ENCODE results near the gene NPAS1. TPM values are rescaled to one million over a fixed set of nuclear protein-coding genes. Genes with fewer than 3 reads are reported as not detected.

Gene NPAS1
- polyA plus RNA-seq, 1 donor (not counting 4 experiments of a cell fraction or from before 2014, with no cell fraction given): 0.42 TPM

DNA sequence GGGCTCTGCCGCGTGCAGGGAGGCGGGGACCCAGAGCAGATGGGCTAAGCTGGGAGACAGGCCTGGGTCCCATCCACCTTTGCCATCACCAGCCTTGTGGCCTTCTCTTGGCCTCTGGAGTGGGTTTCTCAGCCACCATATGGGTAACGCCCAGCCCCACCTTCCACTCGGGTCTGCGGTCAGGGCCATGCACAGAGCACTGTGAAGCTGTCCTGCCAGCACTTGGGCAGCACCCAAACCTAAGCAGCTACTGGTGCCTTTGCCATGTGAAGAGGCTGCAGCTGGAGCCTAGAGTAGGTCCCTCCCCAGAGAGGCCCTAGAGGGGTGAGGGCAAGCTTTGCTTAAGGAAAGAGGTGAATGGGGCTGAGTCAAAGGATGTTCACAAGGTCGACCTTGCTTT lies 24.1 kb upstream of the NPAS1 start:
- no peak overlapping the region for H3K9ac ChIP-seq (ENCODE audit: control insufficient read depth, extremely low read depth, insufficient read depth, low read length)
- H3K4me2 ChIP-seq (ENCODE audit: control insufficient read depth, extremely low read depth, insufficient read depth, low read depth, low read length): no peak overlapping the region
- no peaks in the 10 kb centered on the region for H3K9me1 ChIP-seq (ENCODE audit: control insufficient read depth, extremely low read depth, insufficient read depth, low read length)
- H3K4me3 ChIP-seq (ENCODE audit: control insufficient read depth in 2 of 3, extremely low read depth in 1 of 3, insufficient read depth in 2 of 3, low read depth in 1 of 3, low read length in 3 of 3): no peak overlapping the region
- H3K27me3 ChIP-seq (ENCODE audit: control insufficient read depth, extremely low read depth, insufficient read depth, low read length): no peaks in the 10 kb centered on the region
- no peaks in the 10 kb centered on the region for H4K20me1 ChIP-seq (ENCODE audit: control insufficient read depth, extremely low read depth, insufficient read depth, low read length)
- no peaks in the 10 kb centered on the region for H3K4me1 ChIP-seq (ENCODE audit: control insufficient read depth, extremely low read depth, insufficient read depth, low read length)
- H3K27ac ChIP-seq (ENCODE audit: control insufficient read depth, insufficient read depth, low read length): no peak overlapping the region
- H3K9me3 ChIP-seq (ENCODE audit: control insufficient read depth, low read depth, low read length): no peaks in the 10 kb centered on the region
- TF ChIP-seq, protein P1, sequence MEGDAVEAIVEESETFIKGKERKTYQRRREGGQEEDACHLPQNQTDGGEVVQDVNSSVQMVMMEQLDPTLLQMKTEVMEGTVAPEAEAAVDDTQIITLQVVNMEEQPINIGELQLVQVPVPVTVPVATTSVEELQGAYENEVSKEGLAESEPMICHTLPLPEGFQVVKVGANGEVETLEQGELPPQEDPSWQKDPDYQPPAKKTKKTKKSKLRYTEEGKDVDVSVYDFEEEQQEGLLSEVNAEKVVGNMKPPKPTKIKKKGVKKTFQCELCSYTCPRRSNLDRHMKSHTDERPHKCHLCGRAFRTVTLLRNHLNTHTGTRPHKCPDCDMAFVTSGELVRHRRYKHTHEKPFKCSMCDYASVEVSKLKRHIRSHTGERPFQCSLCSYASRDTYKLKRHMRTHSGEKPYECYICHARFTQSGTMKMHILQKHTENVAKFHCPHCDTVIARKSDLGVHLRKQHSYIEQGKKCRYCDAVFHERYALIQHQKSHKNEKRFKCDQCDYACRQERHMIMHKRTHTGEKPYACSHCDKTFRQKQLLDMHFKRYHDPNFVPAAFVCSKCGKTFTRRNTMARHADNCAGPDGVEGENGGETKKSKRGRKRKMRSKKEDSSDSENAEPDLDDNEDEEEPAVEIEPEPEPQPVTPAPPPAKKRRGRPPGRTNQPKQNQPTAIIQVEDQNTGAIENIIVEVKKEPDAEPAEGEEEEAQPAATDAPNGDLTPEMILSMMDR (optimal IDR thresholded peaks at IDR 0.05 in 1 of 3, IDR thresholded peaks at IDR 0.05 in 1 of 3, conservative IDR thresholded peaks at IDR 0.05 in 1 of 3; ENCODE audit: extremely low read depth in 1 of 3, insufficient read depth in 2 of 3, low read length in 3 of 3): no peak
- TF ChIP-seq EZH2 (IDR thresholded peaks at IDR 0.05; ENCODE audit: low read length): no peak
- H2AFZ ChIP-seq (ENCODE audit: control insufficient read depth, low read length): no peak overlapping the region
- dilution Hi-C loops (cut with MboI; ENCODE audit: extremely low pct_ligation_motif_present, low sequenced_read_pairs): no loop called here
- peaks cover 34 to 41% of the 10 kb centered on the region in 2 experiments for H3K36me3 ChIP-seq (ENCODE audit: control insufficient read depth in 2 of 2, extremely low read depth in 1 of 2, insufficient read depth in 2 of 2, low read length in 2 of 2)
- no peaks in the 10 kb centered on the region for H3K79me2 ChIP-seq (ENCODE audit: control insufficient read depth, insufficient read depth, low read length)
- FAIRE-seq (no peak), DNase-seq (ENCODE audit: low read depth, low spot score) (no peak)

DNA sequence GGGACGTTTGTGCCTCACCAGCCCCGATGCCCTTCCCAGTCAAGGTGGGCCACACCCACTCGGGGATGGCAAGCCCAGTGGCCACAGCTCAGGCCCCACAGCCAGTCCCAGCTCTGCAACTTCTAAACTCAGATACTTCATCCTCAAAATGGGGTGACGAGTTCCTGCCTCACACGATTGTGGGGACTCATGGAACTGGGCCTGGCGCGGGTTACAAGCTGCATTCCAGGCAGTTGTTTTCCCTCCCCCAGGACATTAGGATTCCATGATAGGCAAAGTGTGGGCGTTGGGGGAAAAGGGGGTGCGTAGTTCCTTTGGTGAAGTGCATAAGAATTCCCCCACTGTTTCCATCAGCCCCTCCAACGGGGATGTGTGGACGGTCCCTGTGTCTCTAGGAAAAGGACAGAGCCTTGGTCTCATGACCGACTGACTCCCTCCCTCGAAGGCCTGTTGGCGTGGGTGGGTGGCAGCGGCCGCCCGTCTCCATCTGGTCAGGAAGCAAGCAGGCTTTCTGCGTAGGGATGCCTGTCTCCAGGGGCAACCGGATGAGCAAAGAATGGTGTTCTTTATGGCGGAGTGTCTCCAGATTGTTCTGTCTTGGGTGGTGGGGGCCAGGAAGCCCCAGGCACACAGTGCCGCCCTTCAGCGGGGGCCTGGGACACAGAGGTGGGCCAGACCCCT lies 21.1 kb upstream of the NPAS1 start:
- Histone ChIP-seq H3K4me2 (ENCODE audit: control insufficient read depth, extremely low read depth, insufficient read depth, low read depth, low read length) (no peak overlapping the region), H3K27ac (ENCODE audit: control insufficient read depth, insufficient read depth, low read length) (no peak overlapping the region), H3K27me3 (ENCODE audit: control insufficient read depth, extremely low read depth, insufficient read depth, low read length) (no peaks in the 10 kb centered on the region), H3K4me3 (ENCODE audit: control insufficient read depth in 2 of 3, extremely low read depth in 1 of 3, insufficient read depth in 2 of 3, low read depth in 1 of 3, low read length in 3 of 3) (no peak overlapping the region), H4K20me1 (ENCODE audit: control insufficient read depth, extremely low read depth, insufficient read depth, low read length) (no peaks in the 10 kb centered on the region), H3K4me1 (ENCODE audit: control insufficient read depth, extremely low read depth, insufficient read depth, low read length) (no peaks in the 10 kb centered on the region), H3K9me1 (ENCODE audit: control insufficient read depth, extremely low read depth, insufficient read depth, low read length) (no peaks in the 10 kb centered on the region), H3K79me2 (ENCODE audit: control insufficient read depth, insufficient read depth, low read length) (no peaks in the 10 kb centered on the region), H3K9me3 (ENCODE audit: control insufficient read depth, low read depth, low read length) (no peaks in the 10 kb centered on the region), H3K36me3 (ENCODE audit: control insufficient read depth in 2 of 2, extremely low read depth in 1 of 2, insufficient read depth in 2 of 2, low read length in 2 of 2) (peaks cover 14 to 32% of the 10 kb centered on the region in 2 experiments), H2AFZ (ENCODE audit: control insufficient read depth, low read length) (no peak overlapping the region), H3K9ac (ENCODE audit: control insufficient read depth, extremely low read depth, insufficient read depth, low read length) (no peak overlapping the region)
- FAIRE-seq (no peak), DNase-seq (ENCODE audit: low read depth, low spot score) (no peak)
- dilution Hi-C loops (cut with MboI; ENCODE audit: extremely low pct_ligation_motif_present, low sequenced_read_pairs): no loop called here
- no peak for TF ChIP-seq EZH2 (IDR thresholded peaks at IDR 0.05; ENCODE audit: low read length)
- TF ChIP-seq, protein P1 (optimal IDR thresholded peaks at IDR 0.05 in 1 of 3, IDR thresholded peaks at IDR 0.05 in 1 of 3, conservative IDR thresholded peaks at IDR 0.05 in 1 of 3; ENCODE audit: extremely low read depth in 1 of 3, insufficient read depth in 2 of 3, low read length in 3 of 3): no peak
